Stimulated activated CD4-positive, alpha-beta T cell treated with anti-CD3 and anti-CD28 coated beads, Interleukin-4, amount 100 ng/mL, for 1 hour (primary cell): Measurements from ENCODE around the gene ALPL.

ENCODE experiments used
- DNase-seq: peaks from one replicate; pipeline ENCODE4 v3.0.0-alpha.2; 2020

Gene ALPL

DNA sequence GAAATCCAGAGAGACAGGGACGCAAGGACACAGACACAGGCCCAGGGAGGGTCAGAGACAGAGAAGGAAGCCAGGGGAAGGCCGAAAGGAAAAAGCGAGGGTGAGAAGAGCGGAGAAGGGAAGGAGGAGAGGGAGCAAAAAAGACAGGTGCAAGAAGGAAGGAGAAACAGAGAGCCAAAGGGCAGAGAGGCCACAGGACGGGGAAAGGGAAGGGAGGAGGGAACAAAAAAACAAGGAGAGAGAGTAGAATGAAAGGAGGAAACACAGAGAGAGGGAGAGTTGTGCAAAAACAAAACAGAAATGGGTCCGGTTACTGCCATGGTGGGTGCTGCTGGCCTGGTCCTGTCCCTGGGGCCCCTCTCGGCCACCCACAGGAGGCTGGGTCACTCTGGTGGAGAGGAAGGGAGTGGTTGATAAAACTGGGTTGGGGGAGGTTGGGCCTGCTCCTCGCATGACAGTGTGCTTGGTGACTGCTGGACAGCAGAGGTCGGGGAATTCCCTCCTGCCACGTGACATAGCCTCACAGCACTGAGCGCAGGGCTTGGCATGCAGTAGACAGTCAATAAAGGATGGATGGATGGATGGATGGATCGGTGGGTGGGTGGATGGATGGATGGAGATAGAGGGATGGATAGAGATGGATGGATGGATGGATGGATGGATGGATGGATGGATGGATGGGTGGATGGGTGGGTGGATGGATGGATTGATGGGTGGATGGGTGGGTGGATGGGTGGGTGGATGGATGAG, 95.2 kb downstream of the ALPL start:
- no peak for DNase-seq

DNA sequence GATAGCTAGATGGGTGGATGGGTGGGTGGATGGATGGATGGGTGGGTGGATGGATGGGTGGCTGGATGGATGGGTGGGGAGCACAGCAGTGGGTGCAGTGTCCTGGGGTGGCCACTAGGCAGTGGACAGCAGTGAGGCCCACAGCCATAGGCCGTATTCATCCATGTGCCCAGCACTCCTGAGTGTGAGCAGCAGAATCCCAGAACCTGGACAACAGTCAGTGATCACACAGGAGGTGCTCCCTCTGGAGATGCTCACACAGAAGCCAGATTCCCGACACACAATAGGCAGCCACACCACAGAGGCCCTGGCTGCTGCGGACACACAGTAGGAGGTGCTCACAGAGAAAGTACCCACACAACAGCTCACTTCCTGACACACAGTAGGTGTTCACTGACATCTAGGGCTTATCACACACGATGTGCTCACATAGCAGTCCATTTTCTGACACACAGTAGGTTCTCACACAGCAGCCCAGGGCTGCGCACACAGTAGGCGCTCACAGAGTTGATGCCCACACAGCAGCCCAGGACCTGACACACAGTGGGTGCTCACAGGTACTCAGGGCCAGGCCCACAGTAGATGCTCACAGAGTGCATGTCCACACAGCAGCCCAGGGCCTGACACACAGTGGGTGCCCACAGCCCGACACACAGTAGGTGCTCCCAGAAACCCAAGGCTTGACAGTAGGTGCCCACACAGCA, 95.9 kb downstream of the ALPL start:
- no peak for DNase-seq

DNA sequence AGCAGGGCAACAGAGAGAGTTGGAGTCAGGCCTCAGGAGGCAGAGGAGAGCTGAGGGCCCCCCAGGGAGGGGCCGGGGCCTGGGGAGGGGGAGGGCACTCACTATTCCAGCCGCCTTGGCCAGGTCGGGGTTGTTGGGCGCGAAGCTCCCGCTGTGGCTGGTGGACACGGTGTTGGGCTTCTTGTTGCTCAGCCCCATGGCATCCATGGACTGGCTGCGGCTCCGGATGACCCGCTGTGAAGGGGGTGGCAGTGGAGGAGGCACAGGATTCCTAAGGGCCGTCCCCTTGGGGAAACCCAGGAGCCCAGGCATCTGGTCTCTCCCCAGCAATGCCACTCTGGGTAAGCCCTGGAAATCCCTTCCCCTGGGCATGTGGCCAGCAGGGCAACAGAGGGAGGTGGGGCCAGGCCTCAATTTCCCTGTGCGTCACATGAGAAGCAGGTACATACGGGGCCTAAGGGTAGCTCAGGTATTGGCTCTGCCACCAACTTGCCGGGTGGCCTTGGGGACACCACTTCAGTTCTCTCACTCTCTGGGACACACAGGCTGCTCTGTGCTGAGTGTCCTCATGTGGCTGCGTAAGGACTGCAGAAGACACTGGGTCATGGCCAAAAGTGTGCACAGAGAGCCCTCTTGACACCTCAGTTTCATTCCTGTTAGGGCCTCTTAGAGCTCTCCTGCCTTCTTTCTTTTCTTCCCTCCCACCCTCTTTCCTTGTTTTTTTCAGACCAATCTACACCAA, 96.9 kb downstream of the ALPL start:
- no peak for DNase-seq

DNA sequence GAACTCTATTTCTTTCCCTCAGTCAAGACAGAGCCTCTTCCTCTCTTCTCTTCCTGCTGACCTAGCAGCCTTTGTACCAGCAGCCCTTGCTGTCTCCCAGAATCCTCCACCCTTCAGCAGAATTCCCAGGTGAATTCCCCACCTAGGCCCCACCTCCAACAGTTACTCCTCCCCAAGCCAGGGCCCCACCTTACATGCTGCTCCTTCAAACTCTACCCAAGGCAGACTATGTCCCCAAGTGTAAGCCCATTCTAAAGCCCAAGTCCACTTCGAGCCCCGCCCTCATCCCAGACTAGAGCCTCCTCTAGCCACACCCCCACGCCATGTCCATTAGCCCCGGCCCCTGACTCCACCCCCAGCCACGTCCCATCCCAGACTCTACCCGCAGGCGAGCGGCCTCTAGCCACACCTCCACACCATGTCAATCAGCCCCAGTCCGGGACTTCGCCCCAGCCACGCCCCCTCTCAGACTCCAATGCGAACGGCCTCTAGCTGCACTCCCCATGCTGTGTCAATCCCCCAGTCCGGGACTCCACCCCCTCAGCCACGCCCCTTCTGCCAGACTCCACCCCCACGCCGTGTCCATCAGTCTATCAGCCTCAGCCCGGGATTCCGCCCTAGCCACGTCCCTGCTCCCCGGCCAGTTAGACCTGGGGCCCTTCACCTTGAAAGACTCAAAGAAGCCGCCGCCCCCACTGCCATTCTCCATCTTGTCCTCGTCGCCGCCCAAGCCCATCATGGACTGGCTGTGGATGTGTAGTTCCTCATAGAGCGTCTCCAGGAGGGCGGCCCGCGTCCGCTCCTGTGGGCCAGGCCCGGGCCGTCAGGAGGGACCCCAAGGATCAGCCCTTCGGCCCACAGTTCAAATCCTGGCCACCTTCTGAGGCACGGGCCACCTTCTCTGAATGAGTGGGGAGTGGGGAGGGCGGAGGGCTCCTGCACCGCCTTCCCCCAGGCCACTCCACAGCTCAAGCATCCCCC, 98.6 kb downstream of the ALPL start:
- DNase-seq = peak; percentile 41

DNA sequence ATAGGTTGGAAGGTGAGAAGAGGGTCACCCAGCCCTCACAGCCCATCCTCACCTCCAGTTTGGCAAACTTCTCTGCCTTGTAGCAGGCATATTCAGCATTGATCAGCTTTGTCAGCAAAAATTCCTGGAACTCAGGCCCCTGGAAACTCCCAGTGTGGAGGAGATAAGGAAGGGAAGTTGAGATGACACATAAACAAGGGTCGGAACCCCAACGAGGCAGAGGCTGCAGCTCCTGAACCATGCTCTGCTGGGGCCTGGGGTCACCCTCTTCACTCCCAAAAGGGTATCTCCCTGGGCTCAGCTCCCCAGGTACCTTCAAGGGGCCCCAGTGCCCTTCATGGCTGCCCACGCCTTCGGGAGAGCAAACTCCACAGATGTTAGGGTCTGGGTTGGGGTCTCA, 99.6 kb downstream of the ALPL start:
- no peak for DNase-seq

- no peak for DNase-seq
These were observed 100.8 kb downstream of the ALPL start for GRCh38 chr1:21610027-21610426.

GRCh38 chr1:21610989-21611785, 102.0 kb downstream of the ALPL start:
- no peak for DNase-seq

DNA sequence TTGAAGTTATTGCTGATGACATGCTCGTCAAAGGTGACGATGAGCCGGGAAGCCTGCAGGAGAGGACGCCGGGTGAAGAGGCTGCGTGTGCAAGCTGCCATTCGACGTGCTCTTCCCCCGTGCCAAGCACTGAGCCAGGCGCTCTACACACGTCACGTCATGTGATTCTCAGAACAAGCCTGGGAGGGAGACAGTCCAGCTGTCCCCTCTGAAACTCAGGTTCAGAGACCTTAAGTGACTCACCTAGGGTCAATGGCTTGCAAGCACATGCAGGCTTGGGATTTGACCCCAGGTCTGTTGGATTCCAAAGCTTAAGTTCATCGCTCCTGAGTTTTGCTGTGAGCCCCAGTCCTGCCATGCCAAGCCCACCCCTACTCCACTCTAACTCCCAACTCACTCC, 102.8 kb downstream of the ALPL start:
- DNase-seq = no peak

- no peak for DNase-seq
These were observed 104.0 kb downstream of the ALPL start for GRCh38 chr1:21613072-21613867.

DNA sequence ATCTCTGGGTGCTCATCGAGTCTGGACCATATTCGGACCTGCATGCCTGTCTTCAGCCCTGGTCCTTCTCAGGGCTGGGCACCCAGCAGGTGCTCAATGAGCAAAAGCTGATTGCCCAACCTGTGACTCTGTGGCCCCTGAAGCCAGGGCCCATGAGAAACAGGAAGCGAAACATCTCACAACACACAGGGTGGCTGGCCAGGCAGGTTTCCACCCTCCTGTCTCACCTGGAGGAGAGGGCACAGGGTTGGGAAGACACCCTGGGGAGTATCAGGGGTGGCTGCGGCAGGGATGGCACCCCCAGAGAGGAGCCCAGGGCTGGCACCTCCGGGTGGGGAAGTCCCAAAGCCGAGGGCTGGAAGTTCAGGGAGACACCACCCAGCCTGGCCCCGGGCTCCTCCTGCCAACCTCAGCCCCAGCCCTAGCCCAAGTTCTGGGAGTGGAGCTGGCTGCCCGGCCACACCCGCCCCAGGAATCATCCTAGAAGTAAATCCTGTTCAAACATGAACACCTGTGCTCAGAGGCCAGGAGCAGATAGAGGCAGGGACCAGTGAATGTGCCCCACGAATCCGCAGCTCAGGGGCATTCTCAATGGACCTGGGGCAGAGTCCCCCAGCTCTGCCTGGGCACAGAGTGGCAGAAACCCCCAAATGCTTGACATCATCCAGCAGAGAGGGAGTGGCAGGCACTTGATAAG, 105.3 kb downstream of the ALPL start:
- DNase-seq = no peak

- no peak for DNase-seq
These were observed 107.1 kb downstream of the ALPL start for GRCh38 chr1:21616372-21616771.

DNA sequence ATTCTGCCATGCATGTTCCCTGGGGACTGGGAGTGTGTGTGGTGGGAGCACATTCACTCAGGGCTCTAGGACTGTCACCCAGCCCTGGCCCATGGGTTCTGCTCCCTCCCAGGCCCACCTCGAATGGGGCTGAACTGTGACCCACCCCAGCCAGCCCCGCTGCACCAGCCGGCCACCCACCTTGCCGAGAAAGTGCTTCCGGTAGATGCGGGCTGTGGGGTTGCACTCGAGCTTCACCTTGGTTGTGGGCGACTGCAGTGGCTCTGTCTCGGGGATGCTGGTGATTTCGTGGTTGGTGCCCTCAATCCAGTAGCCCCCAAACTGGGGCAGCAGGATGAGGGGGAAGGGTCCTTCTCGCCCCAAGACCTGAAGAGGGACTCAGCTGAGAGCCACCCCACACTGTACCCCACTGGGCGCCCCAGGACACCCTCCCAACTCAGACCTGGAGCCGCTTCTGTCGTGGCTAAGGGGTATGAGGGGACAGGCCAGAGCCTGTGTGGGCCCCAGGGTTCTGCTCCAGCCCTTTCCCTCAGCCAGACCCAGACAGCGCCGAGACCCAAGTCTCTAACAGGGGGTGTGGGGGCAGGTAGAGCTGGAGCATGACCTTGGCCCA, 108.0 kb downstream of the ALPL start:
- DNase-seq = no peak

DNA sequence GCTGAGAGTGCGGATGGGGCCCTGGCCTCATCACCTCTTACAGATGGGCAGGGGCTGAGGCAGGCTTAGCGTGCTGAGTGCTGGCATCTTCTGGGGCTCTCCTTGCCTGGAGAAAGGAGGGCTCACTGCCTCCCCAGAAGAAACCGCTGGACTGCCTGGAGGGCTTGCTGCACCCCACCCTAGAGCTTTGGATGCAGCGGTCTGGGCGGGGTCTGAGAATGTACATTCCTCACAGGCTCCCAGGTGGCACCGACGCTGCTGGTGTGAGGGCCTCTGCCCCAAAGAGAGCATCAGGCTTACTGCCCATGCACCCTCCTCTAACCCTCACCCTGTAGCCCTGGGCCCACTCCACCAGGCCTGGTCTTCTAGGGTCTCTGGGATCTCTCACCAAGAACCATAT, 108.8 kb downstream of the ALPL start:
- DNase-seq = no peak

GRCh38 chr1:21618561-21619374, 109.5 kb downstream of the ALPL start:
- DNase-seq = no peak

GRCh38 chr1:21619375-21619947, 110.2 kb downstream of the ALPL start:
- no peak for DNase-seq

- DNase-seq = no peak
These were observed 110.8 kb downstream of the ALPL start for GRCh38 chr1:21620011-21620410.

- no peak for DNase-seq
These were observed 111.3 kb downstream of the ALPL start for GRCh38 chr1:21620496-21620895.

DNA sequence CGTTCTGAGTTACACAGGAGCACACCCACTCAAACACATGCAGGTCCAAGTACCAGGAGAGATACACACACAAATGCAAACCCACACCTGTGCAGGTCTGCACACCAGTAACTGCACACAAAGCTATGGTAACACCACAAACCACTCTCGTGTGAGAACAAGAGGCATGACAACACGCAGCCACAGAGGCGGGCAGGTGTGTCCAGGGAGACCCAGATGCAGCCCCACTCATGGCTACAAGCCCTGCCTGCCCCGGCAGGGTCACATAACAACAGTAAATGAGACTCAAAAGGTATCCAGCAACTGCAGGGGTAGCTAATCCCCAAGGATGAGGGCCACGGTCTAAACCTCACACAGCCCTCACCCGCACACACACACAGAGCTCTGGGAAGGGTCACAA, 111.8 kb downstream of the ALPL start:
- DNase-seq = no peak
